Fibroblast of skin of scalp (primary cell): ENCODE data around the gene CDC42BPB.

Experiments used
- DNase-seq: peaks from one replicate; pipeline ENCODE4 v3.0.0-alpha.2; 2013

CDC42BPB gene

GRCh38 chr14:102926104-102926503, 131.2 kb downstream of the CDC42BPB start:
- no peak for DNase-seq

GRCh38 chr14:102925646-102926045, 131.7 kb downstream of the CDC42BPB start:
- DNase-seq, result no peak

GRCh38 chr14:102924632-102925588, 132.4 kb downstream of the CDC42BPB start:
- DNase-seq, result no peak

- no peak for DNase-seq
These were observed 133.3 kb downstream of the CDC42BPB start for GRCh38 chr14:102923925-102924486.

GRCh38 chr14:102923201-102923924, 134.0 kb downstream of the CDC42BPB start:
- DNase-seq, result no peak

- DNase-seq, result peak; percentile 7
These were observed 134.7 kb downstream of the CDC42BPB start, which contains the start of gene AMN for GRCh38 chr14:102922490-102923200. Gene AMN, plus strand, starts transcription at chr14:102922663. Its CDS starts 26 bp downstream, at chr14:102922689.

GRCh38 chr14:102920998-102921304, 136.4 kb downstream of the CDC42BPB start:
- DNase-seq, result no peak

GRCh38 chr14:102920273-102920997, 136.9 kb downstream of the CDC42BPB start:
- DNase-seq, result no peak

- no peak for DNase-seq
These were observed 138.9 kb downstream of the CDC42BPB start for GRCh38 chr14:102918438-102918837.

- DNase-seq, result peak; percentile 48
These were observed 139.7 kb downstream of the CDC42BPB start for GRCh38 chr14:102917469-102918211.

GRCh38 chr14:102917056-102917385, 140.3 kb downstream of the CDC42BPB start:
- DNase-seq, result no peak

GRCh38 chr14:102916347-102917055, 140.8 kb downstream of the CDC42BPB start:
- no peak for DNase-seq

GRCh38 chr14:102915292-102916110, 141.8 kb downstream of the CDC42BPB start:
- no peak for DNase-seq

GRCh38 chr14:102914474-102915291, 142.7 kb downstream of the CDC42BPB start:
- no peak for DNase-seq

- DNase-seq, result no peak
These were observed 143.8 kb downstream of the CDC42BPB start for GRCh38 chr14:102913341-102914211.

- no peak for DNase-seq
These were observed 145.2 kb downstream of the CDC42BPB start for GRCh38 chr14:102911991-102912761.

- no peak for DNase-seq
These were observed 145.8 kb downstream of the CDC42BPB start for GRCh38 chr14:102911541-102911951.
